Vagina (tissue), 2 donors: ENCODE data around the gene S1PR2.
A peak's percentile ranks its signal among the peaks of the same experiment; 100 is the strongest.

ENCODE experiments used
- CTCF ChIP-seq, 3 experiments: fragments of 450-650 bp in 2 of 3; fragments of 200-600 bp in 1 of 3; sonication (generic) in 1 of 3; IDR thresholded peaks; one replicate each; pipeline ENCODE4 v1.5.1; 2017 to 2019; ENCODE audit warnings: antibody characterized with exemption in 3 of 3, mild to moderate bottlenecking in 2 of 3, moderate library complexity in 2 of 3
- POLR2AphosphoS5 ChIP-seq, 2 donors: sonication (generic); formaldehyde crosslinking; IDR thresholded peaks; one replicate each; pipeline ENCODE4 v1.9.0; 2017; ENCODE audit warnings: antibody characterized with exemption in 2 of 2, mild to moderate bottlenecking in 2 of 2, low read depth in 1 of 2; ENCODE audit not compliant: insufficient read depth in 1 of 2

DNA sequence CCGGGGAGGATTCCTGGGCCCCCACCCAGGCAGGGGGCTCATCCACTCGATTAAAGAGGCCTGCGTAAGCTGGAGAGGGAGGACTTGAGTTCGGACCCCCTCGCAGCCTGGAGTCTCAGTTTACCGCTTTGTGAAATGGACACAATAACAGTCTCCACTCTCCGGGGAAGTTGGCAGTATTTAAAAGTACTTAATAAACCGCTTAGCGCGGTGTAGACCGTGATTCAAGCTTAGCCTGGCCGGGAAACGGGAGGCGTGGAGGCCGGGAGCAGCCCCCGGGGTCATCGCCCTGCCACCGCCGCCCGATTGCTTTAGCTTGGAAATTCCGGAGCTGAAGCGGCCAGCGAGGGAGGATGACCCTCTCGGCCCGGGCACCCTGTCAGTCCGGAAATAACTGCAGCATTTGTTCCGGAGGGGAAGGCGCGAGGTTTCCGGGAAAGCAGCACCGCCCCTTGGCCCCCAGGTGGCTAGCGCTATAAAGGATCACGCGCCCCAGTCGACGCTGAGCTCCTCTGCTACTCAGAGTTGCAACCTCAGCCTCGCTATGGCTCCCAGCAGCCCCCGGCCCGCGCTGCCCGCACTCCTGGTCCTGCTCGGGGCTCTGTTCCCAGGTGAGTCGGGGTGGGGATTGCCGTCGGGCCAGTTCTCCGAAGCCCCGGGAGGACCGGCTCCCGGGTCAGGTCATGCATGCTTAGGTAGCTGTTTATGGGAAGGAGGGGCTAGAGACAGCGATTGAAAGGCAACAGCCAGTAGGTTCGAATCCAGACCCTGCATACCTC, 39.7 kb upstream of the S1PR2 start, which contains the start of gene ICAM1:
- no peak for TF ChIP-seq CTCF (IDR thresholded peaks at IDR 0.05)
- TF ChIP-seq POLR2AphosphoS5 (IDR thresholded peaks at IDR 0.05; ENCODE audit: insufficient read depth in 1 of 2, low read depth in 1 of 2): peak; percentile 61 to 85
